A673 (cell line): Measurements from ENCODE around the gene MEX3B. TPM values are rescaled to one million over a fixed set of nuclear protein-coding genes. Genes with fewer than 3 reads are reported as not detected.

Experiments
- BruUV-seq: library from RNA; stranded (reverse); fragments of 400-500 nt; replicated peaks from 2 replicates; lab custom pipeline; 2021; lab: Mats Ljungman, UMichigan
- CTCF ChIA-PET: fragments of 300-600 bp; sonication (Branson Sonifier 250); formaldehyde crosslinking; loops from one replicate; lab custom pipeline; 2022; ENCODE audit warnings: antibody characterized with exemption; lab: Charles Lee
- POLR2A ChIA-PET: fragments of 300-600 bp; sonication (Branson Sonifier 250); formaldehyde crosslinking; loops from one replicate; lab custom pipeline; 2022; ENCODE audit warnings: antibody characterized with exemption; ENCODE audit not compliant: low non-redundant PET; lab: Charles Lee
- DNase-seq: peaks from one replicate; pipeline ENCODE4 v3.0.0-alpha.2; 2015; ENCODE audit warnings: low spot score
- H3K27ac ChIP-seq: fragments of 200-600 bp; sonication (generic); 2 replicates; pipeline ENCODE4 v1.5.1; 2016; ENCODE audit warnings: mixed run types, low read depth, mild to moderate bottlenecking, mixed read lengths, antibody characterized with exemption, low read length; ENCODE audit not compliant: poor library complexity, severe bottlenecking
- H3K27me3 ChIP-seq: fragments of 200-600 bp; sonication (generic); replicated peaks from 2 replicates; pipeline ENCODE4 v1.6.1; 2017; ENCODE audit warnings: mixed run types, low read depth, mild to moderate bottlenecking, mixed read lengths, antibody characterized with exemption, low read length; ENCODE audit not compliant: insufficient read depth, poor library complexity
- H3K36me3 ChIP-seq: fragments of 200-600 bp; sonication (generic); 2 replicates; pipeline ENCODE4 v1.6.1; 2016; ENCODE audit warnings: mixed run types, mild to moderate bottlenecking, mixed read lengths, antibody characterized with exemption, low read length; ENCODE audit not compliant: insufficient read depth, poor library complexity, severe bottlenecking
- H3K4me1 ChIP-seq: fragments of 200-600 bp; sonication (generic); 2 replicates; pipeline ENCODE4 v1.6.1; 2017; ENCODE audit warnings: mixed run types, mild to moderate bottlenecking, mixed read lengths, antibody characterized with exemption, low read length; ENCODE audit not compliant: insufficient read depth, poor library complexity, severe bottlenecking
- H3K4me3 ChIP-seq: fragments of 200-600 bp; sonication (generic); 2 replicates; pipeline ENCODE4 v1.5.1; 2016; ENCODE audit warnings: low read depth, mixed run types, mild to moderate bottlenecking, mixed read lengths, low read length; ENCODE audit not compliant: poor library complexity, severe bottlenecking
- H3K9me3 ChIP-seq: fragments of 200-600 bp; sonication (generic); 2 replicates; pipeline ENCODE4 v1.6.1; 2016; ENCODE audit warnings: mixed run types, low read depth, mild to moderate bottlenecking, mixed read lengths, antibody characterized with exemption, low read length; ENCODE audit not compliant: poor library complexity, severe bottlenecking
- EZH2 ChIP-seq: fragments of 200-600 bp; sonication (generic); IDR thresholded peaks from 2 replicates; pipeline ENCODE4 v1.6.1; 2017; ENCODE audit warnings: borderline replicate concordance, low read depth, mild to moderate bottlenecking, mixed read lengths, antibody characterized with exemption, low read length; ENCODE audit not compliant: poor library complexity, severe bottlenecking
- intact Hi-C: fragments of 100-400 bp; cut with micrococcal nuclease; formaldehyde crosslinking; loops from one replicate; pipeline ENCODE4 v1.10.0; 2022; ENCODE audit not compliant: unreplicated experiment
- total RNA-seq: library from RNA; stranded (reverse); gene quantifications from 2 replicates; pipeline ENCODE4 v1.2.3, GENCODE V29; 2021
- TF ChIP-seq, protein P1 (sequence below): fragments of 300-800, 200-600 bp; sonication (generic); conservative IDR thresholded peaks from 2 replicates; pipeline ENCODE4 v1.5.1; 2017; ENCODE audit warnings: low read depth, mild to moderate bottlenecking, antibody characterized with exemption, low read length, moderate library complexity, mixed read lengths

The MEX3B gene
- total RNA-seq, 1 experiment from 2014 or later: 5.5 TPM

DNA sequence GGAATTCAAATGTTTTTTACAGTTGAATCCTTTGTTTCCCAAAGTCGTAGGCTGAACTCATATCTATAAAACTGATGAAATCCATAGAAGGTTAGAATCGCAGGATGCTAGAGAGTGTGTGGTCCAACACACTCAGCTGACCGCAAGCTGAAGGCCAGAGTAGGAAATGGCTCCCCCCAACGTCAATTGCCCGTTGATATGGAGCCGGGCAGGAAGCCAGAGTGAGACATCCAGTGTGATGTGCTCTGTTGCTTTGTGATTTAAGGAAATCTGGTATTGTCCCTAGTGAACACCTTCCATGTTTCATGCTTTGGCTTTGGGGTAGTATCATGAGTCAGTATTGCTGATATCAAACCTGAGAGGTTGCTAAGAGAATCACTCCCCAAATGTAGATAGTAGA is 5.8 kb upstream of the MEX3B start:
- CTCF ChIA-PET: no interaction called here

DNA sequence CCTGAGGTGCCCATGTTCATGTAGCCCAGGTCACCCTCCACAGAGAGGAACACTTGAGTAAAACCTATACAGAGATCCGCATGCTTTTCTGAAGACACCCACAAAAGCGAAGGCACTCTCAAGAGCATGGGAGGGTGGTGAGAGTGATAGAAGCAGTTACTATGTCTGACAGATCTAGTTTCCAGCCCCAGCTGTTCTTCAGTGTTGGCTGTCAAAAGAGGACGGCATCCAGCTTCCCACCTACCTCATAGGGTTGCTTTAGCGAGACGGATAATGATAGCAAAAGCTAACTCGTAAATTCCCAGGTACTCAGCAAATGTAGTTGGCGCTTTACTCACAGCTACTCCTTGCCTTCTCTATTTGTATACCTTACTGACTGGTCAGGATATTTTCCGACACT is 3.0 kb upstream of the MEX3B start:
- TF ChIP-seq, protein P1, sequence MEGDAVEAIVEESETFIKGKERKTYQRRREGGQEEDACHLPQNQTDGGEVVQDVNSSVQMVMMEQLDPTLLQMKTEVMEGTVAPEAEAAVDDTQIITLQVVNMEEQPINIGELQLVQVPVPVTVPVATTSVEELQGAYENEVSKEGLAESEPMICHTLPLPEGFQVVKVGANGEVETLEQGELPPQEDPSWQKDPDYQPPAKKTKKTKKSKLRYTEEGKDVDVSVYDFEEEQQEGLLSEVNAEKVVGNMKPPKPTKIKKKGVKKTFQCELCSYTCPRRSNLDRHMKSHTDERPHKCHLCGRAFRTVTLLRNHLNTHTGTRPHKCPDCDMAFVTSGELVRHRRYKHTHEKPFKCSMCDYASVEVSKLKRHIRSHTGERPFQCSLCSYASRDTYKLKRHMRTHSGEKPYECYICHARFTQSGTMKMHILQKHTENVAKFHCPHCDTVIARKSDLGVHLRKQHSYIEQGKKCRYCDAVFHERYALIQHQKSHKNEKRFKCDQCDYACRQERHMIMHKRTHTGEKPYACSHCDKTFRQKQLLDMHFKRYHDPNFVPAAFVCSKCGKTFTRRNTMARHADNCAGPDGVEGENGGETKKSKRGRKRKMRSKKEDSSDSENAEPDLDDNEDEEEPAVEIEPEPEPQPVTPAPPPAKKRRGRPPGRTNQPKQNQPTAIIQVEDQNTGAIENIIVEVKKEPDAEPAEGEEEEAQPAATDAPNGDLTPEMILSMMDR: no peak
- TF ChIP-seq EZH2: no peak
- Histone ChIP-seq H3K9me3 (no peaks in the 10 kb centered on the region), H3K27me3 (peaks cover 37% of the 10 kb centered on the region), H3K27ac (no peak overlapping the region), H3K4me3 (no peak overlapping the region), H3K36me3 (no peaks in the 10 kb centered on the region), H3K4me1 (peaks cover 4% of the 10 kb centered on the region)
- no TSS peak for BruUV-seq
- CTCF ChIA-PET: no interaction called here
- intact Hi-C loops: loop anchor here (10.0 kb wide), 1 partner anchor 634 kb away; no protein-coding TSS in a partner anchor
- no peak for DNase-seq
- POLR2A ChIA-PET: no interaction called here

More for the DNA sequence above, 5.8 kb upstream of the MEX3B start:
- no TSS peak for BruUV-seq
- H3K27ac ChIP-seq: no peak overlapping the region
- H3K4me1 ChIP-seq: no peaks in the 10 kb centered on the region
- no peaks in the 10 kb centered on the region for H3K9me3 ChIP-seq
- intact Hi-C loops: no loop called here
- no peak for DNase-seq
- no peak overlapping the region for H3K4me3 ChIP-seq
- H3K27me3 ChIP-seq: peaks cover 47% of the 10 kb centered on the region
- no peak for TF ChIP-seq EZH2
- TF ChIP-seq, protein P1: no peak
- POLR2A ChIA-PET: no interaction called here
- H3K36me3 ChIP-seq: no peaks in the 10 kb centered on the region

DNA sequence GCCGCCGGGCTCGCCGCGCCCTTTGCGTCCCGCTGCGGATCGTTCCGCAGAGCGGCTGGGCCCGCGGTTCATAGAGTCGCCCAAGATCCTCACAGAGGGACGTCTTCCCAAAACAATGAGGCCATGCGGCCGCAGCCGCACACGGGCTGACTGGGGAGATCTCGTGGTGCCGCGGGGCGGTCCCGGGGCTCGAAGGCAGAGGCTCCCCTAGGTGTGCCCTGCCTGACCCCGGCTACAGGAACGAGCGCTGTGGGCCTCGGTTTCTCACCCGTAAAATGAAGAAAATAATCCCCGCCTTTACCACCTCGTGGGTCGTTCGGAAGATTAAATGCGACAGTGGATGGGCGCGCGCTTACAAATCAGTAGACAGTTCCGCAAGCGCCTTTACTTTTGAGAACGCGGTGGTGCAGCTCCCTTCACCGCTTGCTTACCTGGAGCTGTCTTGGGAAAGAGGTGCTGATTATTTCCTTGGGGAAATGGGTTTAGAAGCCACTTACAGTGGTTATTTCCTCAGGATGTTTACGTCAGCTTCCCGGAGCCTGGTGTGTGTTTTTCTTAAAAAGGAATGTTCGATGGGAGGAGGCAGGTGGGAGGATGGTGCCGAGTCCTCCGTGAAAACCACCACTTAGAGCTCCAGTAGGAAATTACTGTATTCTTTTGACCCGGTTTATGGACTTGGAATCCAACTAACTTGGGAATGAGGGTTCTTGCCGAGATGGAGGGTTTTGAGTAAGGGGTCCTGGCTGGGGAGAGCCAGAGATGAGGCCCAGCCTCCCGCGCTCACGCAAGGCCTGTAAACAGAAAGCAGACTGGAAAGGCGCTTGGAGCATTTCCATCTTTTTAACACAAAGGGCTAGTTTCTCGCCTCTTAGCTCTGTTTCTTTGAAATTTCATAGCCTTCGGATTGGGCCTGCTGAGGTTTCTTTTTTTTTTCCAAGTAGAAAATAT is 1.9 kb upstream of the MEX3B start:
- peak overlapping the region; percentile 83 for H3K4me3 ChIP-seq
- ChIA-PET POLR2A (no interaction called here), CTCF (no interaction called here)
- peaks cover 4% of the 10 kb centered on the region for H3K4me1 ChIP-seq
- H3K9me3 ChIP-seq: no peaks in the 10 kb centered on the region
- H3K27me3 ChIP-seq: peaks cover 26% of the 10 kb centered on the region
- no peak for DNase-seq
- no peak for TF ChIP-seq EZH2
- TF ChIP-seq, protein P1: no peak
- H3K36me3 ChIP-seq: peaks cover 8% of the 10 kb centered on the region
- no TSS peak for BruUV-seq
- intact Hi-C loops: loop anchor here (10.0 kb wide), 1 partner anchor 633 kb away; no protein-coding TSS in a partner anchor
- H3K27ac ChIP-seq: peak overlapping the region; percentile 35
